Measurements from ENCODE around the gene PHF1. TPM values are rescaled to one million over a fixed set of nuclear protein-coding genes. Genes with fewer than 3 reads are reported as not detected.

Gene PHF1
- total and polyA plus RNA-seq, 2 donors (not counting 1 experiment from before 2014, with no cell fraction given): 198 to 365 TPM

- Mint-ChIP-seq H3K27me3 (no peaks in the 10 kb centered on the region), H3K4me3 (peak overlapping the region; percentile 96), H3K9me3 (ENCODE audit: insufficient read depth) (no peaks in the 10 kb centered on the region), H3K4me1 (peaks cover 82% of the 10 kb centered on the region), H3K27ac (peak overlapping the region; percentile 96)
- peak; percentile 82 for DNase-seq
- no peaks in the 10 kb centered on the region for H4K20me1 ChIP-seq (ENCODE audit: control insufficient read depth, insufficient read depth, low read length, poor library complexity, severe bottlenecking)
- intact Hi-C loops (cut with micrococcal nuclease): loop anchor here (1.0 to 5.0 kb wide), 4 partner anchors 17 to 195 kb away; partner anchors contain the start of genes ITPR3 and TAPBP
- H3K79me2 ChIP-seq (ENCODE audit: control insufficient read depth, insufficient read depth, low read length): peaks cover 14% of the 10 kb centered on the region
- H3K9ac ChIP-seq (ENCODE audit: low read length): peak overlapping the region; percentile 64
- H2AFZ ChIP-seq (ENCODE audit: insufficient read depth, low read depth, low read length, poor library complexity, severe bottlenecking): peak overlapping the region; percentile 61
- peak overlapping the region; percentile 88 for H3K4me2 ChIP-seq (replicated peaks; ENCODE audit: low read depth, low read length, poor library complexity, severe bottlenecking)
- H3K9me3 ChIP-seq (ENCODE audit: control extremely low read depth in 1 of 3, control insufficient read depth in 2 of 3, insufficient read depth in 1 of 3, low read length in 2 of 3): no peaks in the 10 kb centered on the region
- no peaks in the 10 kb centered on the region for H3K36me3 ChIP-seq (replicated peaks in 1 of 2; ENCODE audit: control extremely low read depth in 1 of 2, control insufficient read depth in 1 of 2, extremely low read depth in 1 of 2, insufficient read depth in 2 of 2, low read length in 1 of 2)
- ChIA-PET CTCF (no interaction called here), POLR2A (interaction anchor here (0.7 kb wide), 1 partner anchor 9 kb away, joined by 3 read pairs; the partner anchor contains the start of gene CUTA)
- peaks cover 67 to 74% of the 10 kb centered on the region in 2 donors for H3K4me1 ChIP-seq (ENCODE audit: control insufficient read depth in 2 of 2, insufficient read depth in 2 of 2, low read length in 2 of 2)
- no peaks in the 10 kb centered on the region for H3K27me3 ChIP-seq (replicated peaks in 1 of 4; ENCODE audit: control extremely low read depth in 1 of 4, control insufficient read depth in 3 of 4, insufficient read depth in 4 of 4, low read length in 3 of 4)
- WGBS (ENCODE audit: insufficient coverage): under 1% methylated on average over 40 of the region's 79 CpGs
- peak; percentile 37 for ATAC-seq (ENCODE audit: low read depth)
- H3K27ac ChIP-seq (ENCODE audit: low read length in 2 of 2): peak overlapping the region; percentile 78 to 90
- TF ChIP-seq CTCF (IDR thresholded peaks at IDR 0.05): no peak
- no peak for TF ChIP-seq EZH2 (IDR thresholded peaks at IDR 0.05; ENCODE audit: borderline replicate concordance, insufficient read depth, low read depth, low read length, poor library complexity, severe bottlenecking)
- peak overlapping the region; percentile 32 to 68 (median 57) for H3K4me3 ChIP-seq (ENCODE audit: control extremely low read depth in 1 of 5, extremely low read depth in 1 of 5, insufficient read depth in 1 of 5, low read depth in 2 of 5, low read length in 4 of 5)
These were observed 16.9 kb downstream of the PHF1 start for GRCh38 chr6:33427585-33428223.

All from B cell (primary cell).